Measurements from ENCODE around the gene TBXAS1. TPM values are rescaled to one million over a fixed set of nuclear protein-coding genes. Genes with fewer than 3 reads are reported as not detected.
A peak's percentile ranks its signal among the peaks of the same experiment; 100 is the strongest.

Gene TBXAS1
- total RNA-seq, 2 donors from 2014 or later, result 3.6 to 10.6 TPM

DNA sequence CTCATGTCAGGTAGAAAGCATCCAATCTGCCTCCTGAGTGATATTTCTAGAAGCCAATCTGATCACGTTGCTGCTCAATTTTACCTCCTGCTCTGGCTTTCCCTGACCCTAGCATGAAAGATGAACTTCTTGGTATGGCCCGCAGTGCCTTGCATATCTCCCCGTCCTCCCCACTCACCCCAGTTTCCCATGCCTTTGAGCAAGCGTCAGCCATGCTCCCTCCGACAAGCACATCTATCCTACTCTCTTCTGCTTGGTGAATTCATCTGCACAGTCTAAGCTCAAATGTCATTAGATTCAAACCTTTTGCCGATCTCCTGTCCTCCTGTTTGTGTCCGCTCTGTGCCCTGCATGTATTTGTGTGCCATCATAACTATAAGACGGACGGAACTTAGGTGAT lies 6.2 kb upstream of the TBXAS1 start:
- Histone ChIP-seq H3K27me3 (no peaks in the 10 kb centered on the region), H3K27ac (no peak overlapping the region), H3K4me1 (no peaks in the 10 kb centered on the region), H3K4me3 (no peak overlapping the region), H3K9me3 (no peaks in the 10 kb centered on the region), H3K36me3 (replicated peaks in 1 of 2; ENCODE audit: insufficient read depth in 1 of 2, low read depth in 2 of 2) (no peaks in the 10 kb centered on the region)
- ATAC-seq, result no peak
- 89 to 93% methylated on average over 9 of the region's 9 CpGs for WGBS, 2 donors
- no peak for TF ChIP-seq POLR2A (IDR thresholded peaks at IDR 0.05)
- TF ChIP-seq, protein P1, sequence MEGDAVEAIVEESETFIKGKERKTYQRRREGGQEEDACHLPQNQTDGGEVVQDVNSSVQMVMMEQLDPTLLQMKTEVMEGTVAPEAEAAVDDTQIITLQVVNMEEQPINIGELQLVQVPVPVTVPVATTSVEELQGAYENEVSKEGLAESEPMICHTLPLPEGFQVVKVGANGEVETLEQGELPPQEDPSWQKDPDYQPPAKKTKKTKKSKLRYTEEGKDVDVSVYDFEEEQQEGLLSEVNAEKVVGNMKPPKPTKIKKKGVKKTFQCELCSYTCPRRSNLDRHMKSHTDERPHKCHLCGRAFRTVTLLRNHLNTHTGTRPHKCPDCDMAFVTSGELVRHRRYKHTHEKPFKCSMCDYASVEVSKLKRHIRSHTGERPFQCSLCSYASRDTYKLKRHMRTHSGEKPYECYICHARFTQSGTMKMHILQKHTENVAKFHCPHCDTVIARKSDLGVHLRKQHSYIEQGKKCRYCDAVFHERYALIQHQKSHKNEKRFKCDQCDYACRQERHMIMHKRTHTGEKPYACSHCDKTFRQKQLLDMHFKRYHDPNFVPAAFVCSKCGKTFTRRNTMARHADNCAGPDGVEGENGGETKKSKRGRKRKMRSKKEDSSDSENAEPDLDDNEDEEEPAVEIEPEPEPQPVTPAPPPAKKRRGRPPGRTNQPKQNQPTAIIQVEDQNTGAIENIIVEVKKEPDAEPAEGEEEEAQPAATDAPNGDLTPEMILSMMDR (IDR thresholded peaks at IDR 0.05), result no peak
- intact Hi-C loops (cut with DNase I), result no loop called here
- no peak for DNase-seq

DNA sequence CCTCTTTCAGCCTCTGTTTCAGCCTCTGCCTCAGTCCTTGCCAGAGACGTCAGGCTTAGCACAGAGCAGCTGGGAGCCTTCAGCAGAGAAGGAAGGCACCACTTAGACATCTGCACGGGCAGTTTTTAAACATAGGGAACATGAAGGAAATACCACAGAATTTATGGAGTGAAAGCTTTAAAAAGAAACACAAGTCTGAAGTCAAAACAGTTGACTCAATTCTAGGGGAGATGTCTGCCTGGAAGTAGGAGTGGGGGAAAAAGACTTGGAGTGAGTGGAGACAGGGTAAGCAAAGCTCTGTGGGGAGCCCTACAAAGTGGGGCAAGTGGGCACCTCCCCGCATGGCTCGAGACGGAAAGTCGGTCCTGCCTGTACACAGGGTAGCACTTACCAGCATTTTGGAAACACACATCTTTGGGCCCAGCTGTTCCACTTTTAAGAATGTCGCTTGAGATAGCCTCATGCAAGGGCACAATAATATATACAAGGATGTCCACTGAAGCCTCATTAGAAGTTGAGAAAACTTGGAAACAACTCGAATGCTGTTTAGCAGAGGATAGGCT lies 5.0 kb upstream of the TBXAS1 start:
- 65 to 67% methylated on average over 7 to 8 of the region's 8 CpGs for WGBS, 2 donors
- no peak for ATAC-seq
- intact Hi-C loops (cut with DNase I), result no loop called here
- Histone ChIP-seq H3K4me3 (no peak overlapping the region), H3K4me1 (peaks cover 8% of the 10 kb centered on the region), H3K27me3 (no peaks in the 10 kb centered on the region), H3K36me3 (replicated peaks in 1 of 2; ENCODE audit: insufficient read depth in 1 of 2, low read depth in 2 of 2) (no peaks in the 10 kb centered on the region), H3K27ac (no peak overlapping the region), H3K9me3 (no peaks in the 10 kb centered on the region)
- TF ChIP-seq POLR2A (IDR thresholded peaks at IDR 0.05), result no peak
- TF ChIP-seq, protein P1 (IDR thresholded peaks at IDR 0.05), result no peak
- DNase-seq, result no peak

DNA sequence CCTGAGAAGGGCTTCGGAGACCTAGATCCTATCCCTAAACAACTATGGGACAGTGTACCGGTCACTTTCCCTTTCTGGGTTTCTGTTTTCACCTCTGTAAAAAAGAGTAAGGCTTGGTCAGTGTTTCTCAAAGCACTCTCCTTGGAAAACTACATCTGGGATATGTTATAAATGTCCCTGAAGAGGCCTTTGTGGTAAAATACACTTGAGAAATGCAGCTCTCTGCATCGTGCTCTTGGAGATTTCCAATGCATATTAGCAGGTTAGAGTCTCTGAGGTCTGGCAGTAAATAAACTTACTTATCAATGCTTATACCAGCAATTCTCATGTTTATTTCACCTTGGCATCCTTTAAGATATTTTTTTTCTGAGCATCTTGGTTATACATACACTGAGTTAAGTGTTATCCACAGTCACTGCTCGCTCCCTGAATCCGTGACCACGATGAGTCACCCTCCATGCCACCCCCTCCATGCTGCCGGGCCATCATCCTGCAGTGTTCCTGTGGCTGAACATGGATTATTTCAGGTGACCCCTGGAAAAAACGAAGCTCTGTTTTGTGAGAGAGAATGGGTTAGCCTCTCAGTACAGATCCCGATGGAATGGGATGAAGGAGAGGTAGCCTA lies 3.3 kb upstream of the TBXAS1 start:
- Histone ChIP-seq H3K4me1 (peaks cover 25% of the 10 kb centered on the region), H3K4me3 (no peak overlapping the region), H3K27me3 (no peaks in the 10 kb centered on the region), H3K36me3 (replicated peaks in 1 of 2; ENCODE audit: insufficient read depth in 1 of 2, low read depth in 2 of 2) (no peaks in the 10 kb centered on the region), H3K27ac (no peak overlapping the region), H3K9me3 (no peaks in the 10 kb centered on the region)
- TF ChIP-seq, protein P1 (IDR thresholded peaks at IDR 0.05), result no peak
- no peak for TF ChIP-seq POLR2A (IDR thresholded peaks at IDR 0.05)
- WGBS, 2 donors, result 72 to 73% methylated on average over 9 of the region's 9 CpGs
- no peak for DNase-seq
- ATAC-seq, result no peak
- intact Hi-C loops (cut with DNase I), result no loop called here

DNA sequence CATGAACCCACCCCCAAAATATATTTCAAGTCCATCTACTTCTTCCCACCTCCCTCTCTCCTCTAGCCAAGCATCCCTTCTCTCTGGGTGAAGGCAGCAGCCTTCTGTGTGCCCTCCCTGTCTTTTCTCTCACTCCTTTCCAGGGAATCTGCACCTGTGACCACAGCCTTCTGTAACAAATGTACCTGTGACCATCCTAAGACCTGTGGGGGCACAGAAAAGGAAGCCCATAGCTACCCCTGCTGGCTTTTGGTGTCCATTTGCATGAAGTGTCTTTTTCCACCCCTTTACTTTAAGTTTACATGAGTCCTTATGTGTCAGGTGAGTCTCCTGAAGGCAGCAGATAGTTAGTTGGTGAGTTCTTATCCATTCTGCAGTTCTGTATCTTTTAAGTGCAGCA lies 2.0 kb upstream of the TBXAS1 start:
- ATAC-seq (no peak), DNase-seq (no peak)
- Histone ChIP-seq H3K4me1 (peaks cover 30% of the 10 kb centered on the region), H3K4me3 (no peak overlapping the region), H3K9me3 (no peaks in the 10 kb centered on the region), H3K27me3 (no peaks in the 10 kb centered on the region), H3K36me3 (replicated peaks in 1 of 2; ENCODE audit: insufficient read depth in 1 of 2, low read depth in 2 of 2) (no peaks in the 10 kb centered on the region), H3K27ac (no peak overlapping the region)
- TF ChIP-seq, protein P1 (IDR thresholded peaks at IDR 0.05), result peak in 1 of 7 experiments; percentile 9
- TF ChIP-seq POLR2A (IDR thresholded peaks at IDR 0.05), result no peak
- intact Hi-C loops (cut with DNase I), result no loop called here

DNA sequence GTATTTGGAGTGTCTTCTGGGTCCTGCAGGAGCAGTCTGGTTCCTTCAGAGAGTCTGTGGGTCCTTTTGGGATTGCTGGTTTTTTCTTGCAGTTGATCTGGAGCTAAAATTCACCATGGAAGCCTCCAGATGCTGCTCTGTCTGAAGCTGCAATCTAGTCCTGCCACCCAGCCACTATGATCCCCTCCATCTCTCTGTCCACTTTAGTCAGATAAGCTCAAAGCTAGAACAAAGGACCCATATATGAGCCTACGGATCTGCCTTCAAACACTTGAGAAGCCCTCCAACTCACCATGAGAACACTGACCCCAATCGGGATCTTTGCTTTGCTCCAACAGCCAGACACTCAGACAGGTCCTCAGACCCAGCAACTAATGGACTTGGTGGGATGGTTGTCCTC lies 618 bp upstream of the TBXAS1 start:
- H3K36me3 ChIP-seq (replicated peaks in 1 of 2; ENCODE audit: insufficient read depth in 1 of 2, low read depth in 2 of 2), result no peaks in the 10 kb centered on the region
- H3K4me1 ChIP-seq, result peaks cover 30% of the 10 kb centered on the region
- H3K27ac ChIP-seq, result peak overlapping the region in 1 of 4 donors; percentile 77
- intact Hi-C loops (cut with DNase I), result no loop called here
- ATAC-seq (no peak), DNase-seq (no peak)
- WGBS, 2 donors, result 90 to 96% methylated on average over 2 of the region's 2 CpGs
- no peak for TF ChIP-seq POLR2A (IDR thresholded peaks at IDR 0.05)
- TF ChIP-seq, protein P1 (IDR thresholded peaks at IDR 0.05), result no peak
- no peaks in the 10 kb centered on the region for H3K27me3 ChIP-seq
- no peak overlapping the region for H3K4me3 ChIP-seq
- no peaks in the 10 kb centered on the region for H3K9me3 ChIP-seq
